HG03175 (cell line): ENCODE data around the gene RPL7A.
"Not testable (repeated sequence)": the region's sequence is repeated elsewhere in the genome, so short reads cannot be mapped to it uniquely, and the experiment has no call there.

Experiments
- ATAC-seq: cut with Tn5 transposase; IDR thresholded peaks from one replicate; pipeline ENCODE4 v1.9.1; 2021; ENCODE audit warnings: mild to moderate bottlenecking, moderate library complexity; ENCODE audit not compliant: unreplicated experiment

Gene RPL7A

GRCh38 chr9:133327834-133328484, 20.1 kb upstream of the RPL7A start:
- no peak for ATAC-seq

- not testable (repeated sequence) for ATAC-seq
Measured at GRCh38 chr9:133329306-133330156, 18.5 kb upstream of the RPL7A start.

GRCh38 chr9:133331221-133331620, 16.8 kb upstream of the RPL7A start:
- ATAC-seq = no peak

GRCh38 chr9:133331641-133332380, 16.2 kb upstream of the RPL7A start:
- no peak for ATAC-seq

- ATAC-seq = no peak
Measured at GRCh38 chr9:133332381-133332730, 15.7 kb upstream of the RPL7A start.

GRCh38 chr9:133333011-133333410, 15.0 kb upstream of the RPL7A start:
- ATAC-seq = no peak

GRCh38 chr9:133333566-133333965, 14.5 kb upstream of the RPL7A start:
- no peak for ATAC-seq

- no peak for ATAC-seq
Measured at GRCh38 chr9:133334161-133334560, 13.9 kb upstream of the RPL7A start.

- ATAC-seq = not testable (repeated sequence)
Measured at GRCh38 chr9:133334888-133335287, 13.1 kb upstream of the RPL7A start.

GRCh38 chr9:133335924-133336811, 11.8 kb upstream of the RPL7A start, which contains the start of gene SURF6:
TSS of gene SURF6 (minus strand) at chr9:133336188. CDS start at chr9:133336132, 56 bp downstream.
- peak; percentile 84 for ATAC-seq

GRCh38 chr9:133339641-133340040, 8.4 kb upstream of the RPL7A start:
- no peak for ATAC-seq

GRCh38 chr9:133340256-133340655, 7.8 kb upstream of the RPL7A start:
- no peak for ATAC-seq

GRCh38 chr9:133340916-133341315, 7.1 kb upstream of the RPL7A start:
- ATAC-seq = no peak

- no peak for ATAC-seq
Measured at GRCh38 chr9:133341369-133342068, 6.5 kb upstream of the RPL7A start.

- no peak for ATAC-seq
Measured at GRCh38 chr9:133342069-133342406, 6.0 kb upstream of the RPL7A start.

GRCh38 chr9:133342570-133342969, 5.4 kb upstream of the RPL7A start:
- no peak for ATAC-seq

GRCh38 chr9:133344071-133344470, 3.9 kb upstream of the RPL7A start:
- no peak for ATAC-seq

GRCh38 chr9:133344979-133345378, 3.0 kb upstream of the RPL7A start:
- ATAC-seq = no peak

GRCh38 chr9:133345596-133345995, 2.4 kb upstream of the RPL7A start:
- ATAC-seq = no peak
